Measurements from ENCODE around the gene RALGPS1. TPM values are rescaled to one million over a fixed set of nuclear protein-coding genes. Genes with fewer than 3 reads are reported as not detected.

Gene RALGPS1
- total RNA-seq, 2 experiments from 2014 or later: 1.9 to 2.2 TPM

DNA sequence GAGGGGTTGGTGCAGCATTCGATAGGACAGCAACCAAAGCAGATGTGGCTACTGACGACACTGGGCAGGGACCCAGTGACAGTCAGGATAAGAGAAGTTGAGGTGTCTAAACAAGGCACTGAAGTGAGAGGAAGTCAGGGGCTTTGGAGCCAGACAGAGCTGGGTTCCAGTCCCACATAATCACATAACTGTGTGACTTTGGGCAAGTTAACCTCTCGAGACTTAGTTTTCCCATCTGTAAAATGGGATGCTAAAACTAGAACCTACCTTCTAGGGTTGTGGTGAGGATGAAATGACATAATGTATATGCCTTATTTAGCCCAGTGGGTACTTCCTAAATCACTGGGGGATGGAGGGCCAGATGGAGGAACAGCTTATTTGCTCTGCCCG is 204.7 kb downstream of the RALGPS1 start:
- no peak overlapping the region for H3K27ac Mint-ChIP-seq
- H3K9me3 Mint-ChIP-seq: no peaks in the 10 kb centered on the region
- no peak for DNase-seq
- H3K27me3 Mint-ChIP-seq: peaks cover 40% of the 10 kb centered on the region
- CTCF ChIA-PET: interaction anchor here (1.4 kb wide), 1 partner anchor 8 kb away, joined by 4 read pairs; no protein-coding TSS in a partner anchor
- H3K4me1 Mint-ChIP-seq: peaks cover 19% of the 10 kb centered on the region
- POLR2A ChIA-PET: no interaction called here
- H3K4me3 Mint-ChIP-seq: no peak overlapping the region
- H3K36me3 Mint-ChIP-seq (ENCODE audit: low read depth): no peaks in the 10 kb centered on the region

DNA sequence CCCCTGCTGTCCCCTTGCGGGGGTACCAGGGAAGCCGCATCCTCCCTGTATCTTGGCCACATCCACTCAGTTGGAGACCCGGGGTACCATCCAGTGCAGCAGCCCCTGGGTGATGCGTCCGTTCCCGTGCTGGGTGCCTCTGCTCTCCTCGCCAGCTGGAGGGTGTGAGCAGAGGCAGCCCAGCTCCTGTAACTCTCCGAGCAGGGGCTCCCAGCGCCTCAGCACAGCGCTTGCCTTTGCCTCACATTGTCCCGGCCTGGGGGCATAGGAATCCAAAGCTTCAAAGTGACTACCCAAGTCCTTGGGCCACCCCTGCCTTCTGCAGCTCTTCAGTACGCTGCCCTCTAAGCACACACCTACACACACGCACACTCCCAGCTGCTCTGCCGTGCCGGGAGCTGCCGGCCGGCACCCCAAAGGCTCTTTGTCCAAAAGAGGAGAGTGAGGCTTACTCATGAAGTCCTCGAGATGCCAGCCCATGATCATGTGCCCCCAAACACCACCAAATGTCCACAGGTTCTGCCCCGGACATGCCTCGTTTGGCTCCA is 207.1 kb downstream of the RALGPS1 start:
- Mint-ChIP-seq H3K4me1 (peaks cover 6% of the 10 kb centered on the region), H3K36me3 (ENCODE audit: low read depth) (no peaks in the 10 kb centered on the region), H3K4me3 (no peak overlapping the region), H3K27ac (no peak overlapping the region), H3K27me3 (peaks cover 62% of the 10 kb centered on the region), H3K9me3 (no peaks in the 10 kb centered on the region)
- no peak for DNase-seq
- POLR2A ChIA-PET: no interaction called here
- CTCF ChIA-PET: interaction anchor here (1.2 to 2.0 kb wide), 2 partner anchors 18 to 149 kb away, joined by 3 to 5 read pairs; no protein-coding TSS in a partner anchor

DNA sequence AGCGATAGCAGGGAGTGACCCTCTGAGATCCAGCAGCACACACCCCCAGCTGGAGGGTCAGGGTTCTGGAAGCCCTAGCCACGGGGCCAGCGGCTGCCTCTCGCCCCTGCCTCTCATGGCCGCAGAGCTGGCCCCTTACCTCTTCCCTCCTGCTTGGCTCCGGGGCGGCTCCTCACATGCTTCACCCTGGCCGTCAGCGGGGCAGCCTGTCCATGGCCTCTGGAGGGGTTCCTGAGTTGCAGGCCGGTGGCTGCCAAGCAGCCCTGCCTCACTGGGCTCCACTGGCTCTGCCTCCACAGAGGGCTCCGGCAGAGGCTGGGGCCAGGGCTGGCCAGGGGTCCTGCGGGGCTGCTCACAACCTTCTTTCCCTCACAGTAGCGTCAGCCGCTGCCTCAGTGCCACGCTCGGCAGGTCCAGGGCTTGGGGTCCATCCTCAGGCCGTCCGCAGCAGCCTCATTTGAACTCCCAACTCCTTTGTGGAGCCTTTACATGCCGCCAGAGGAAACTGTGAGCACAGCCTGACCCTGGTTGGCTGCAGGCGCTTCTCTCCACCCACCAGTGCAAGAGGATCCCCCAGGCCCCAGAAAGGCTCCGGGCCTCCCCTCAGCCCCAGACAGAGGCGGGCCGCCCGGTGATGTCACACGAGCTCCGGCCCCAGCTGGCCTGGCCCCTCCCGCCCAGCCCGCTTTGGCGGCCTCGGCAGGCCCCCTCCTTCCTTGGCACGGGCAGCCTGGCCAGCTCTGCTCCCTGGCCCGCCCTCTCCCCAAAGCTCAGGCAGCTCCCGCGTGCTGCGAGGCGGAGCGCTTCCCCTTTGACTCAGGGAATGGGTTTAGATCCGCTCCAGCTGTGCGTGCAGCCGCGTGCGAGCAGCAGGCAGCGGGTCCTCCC is 207.8 kb downstream of the RALGPS1 start, which contains the start of gene ANGPTL2:
Gene ANGPTL2, minus strand, starts transcription at position 460 of the 888 bp plus-strand sequence. CDS start 13,904 bp downstream, outside the sequence.
- Mint-ChIP-seq H3K36me3 (ENCODE audit: low read depth) (no peaks in the 10 kb centered on the region), H3K4me1 (no peaks in the 10 kb centered on the region), H3K27me3 (peaks cover 68% of the 10 kb centered on the region), H3K27ac (no peak within 1 kb of the TSS), H3K4me3 (no peak within 1 kb of the TSS), H3K9me3 (no peaks in the 10 kb centered on the region)
- DNase-seq: no peak
- POLR2A ChIA-PET: no interaction called here
- CTCF ChIA-PET: interaction anchor here (1.0 to 2.0 kb wide), 7 partner anchors 8 to 150 kb away, joined by 3 to 5 read pairs (median 4); no protein-coding TSS in a partner anchor

DNA sequence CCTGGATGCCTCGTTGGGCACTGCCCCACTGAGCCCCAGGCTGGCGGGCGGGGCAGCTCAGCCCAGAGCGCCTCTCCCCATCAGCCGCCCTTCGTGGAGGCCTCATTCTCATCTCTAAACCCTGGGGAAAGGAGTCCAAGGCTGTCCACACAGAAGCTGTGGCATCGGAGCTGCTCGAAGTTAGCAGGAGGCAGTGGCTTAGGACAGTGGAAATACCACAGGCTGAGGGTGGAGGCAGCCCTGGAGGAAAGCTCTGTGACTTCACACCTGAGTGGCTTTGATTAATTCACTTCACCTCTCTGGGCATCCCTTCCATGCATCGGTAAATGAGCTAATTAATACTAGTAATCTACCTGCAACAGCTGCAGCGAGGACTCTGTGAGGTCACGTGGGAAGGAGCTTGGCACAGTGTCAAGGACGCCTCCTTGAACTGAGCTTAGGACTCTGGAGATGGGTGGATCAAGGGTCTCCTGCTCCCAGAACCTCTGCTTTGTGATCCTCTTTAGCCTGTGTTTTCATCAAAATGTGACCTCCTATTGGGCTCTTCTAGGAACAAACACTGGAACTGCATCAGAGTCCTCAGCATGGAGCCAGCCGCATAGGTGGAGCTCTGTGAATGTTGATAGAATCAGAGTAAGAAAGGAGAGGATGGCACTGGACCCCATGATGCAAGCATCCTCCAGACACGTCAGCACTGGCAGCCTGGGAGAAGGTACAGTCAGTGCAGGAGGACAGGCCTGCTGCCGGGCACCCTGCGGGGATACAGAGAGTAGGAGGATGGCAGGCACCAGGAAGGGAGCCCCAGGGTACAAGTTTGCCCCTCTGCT is 208.7 kb downstream of the RALGPS1 start:
- Mint-ChIP-seq H3K4me1 (no peaks in the 10 kb centered on the region), H3K9me3 (no peaks in the 10 kb centered on the region), H3K27me3 (peaks cover 69% of the 10 kb centered on the region), H3K36me3 (ENCODE audit: low read depth) (no peaks in the 10 kb centered on the region), H3K4me3 (no peak overlapping the region), H3K27ac (no peak overlapping the region)
- DNase-seq: no peak
- POLR2A ChIA-PET: no interaction called here
- CTCF ChIA-PET: interaction anchor here (1.0 to 2.0 kb wide), 6 partner anchors 9 to 38 kb away, joined by 3 to 5 read pairs (median 4); no protein-coding TSS in a partner anchor

GRCh38 chr9:127124111-127124531 is 209.5 kb downstream of the RALGPS1 start:
- no peak overlapping the region for H3K4me3 Mint-ChIP-seq
- H3K9me3 Mint-ChIP-seq: no peaks in the 10 kb centered on the region
- ChIA-PET CTCF (no interaction called here), POLR2A (no interaction called here)
- DNase-seq: no peak
- no peaks in the 10 kb centered on the region for H3K36me3 Mint-ChIP-seq (ENCODE audit: low read depth)
- no peak overlapping the region for H3K27ac Mint-ChIP-seq
- H3K4me1 Mint-ChIP-seq: no peaks in the 10 kb centered on the region
- H3K27me3 Mint-ChIP-seq: peaks cover 68% of the 10 kb centered on the region

DNA sequence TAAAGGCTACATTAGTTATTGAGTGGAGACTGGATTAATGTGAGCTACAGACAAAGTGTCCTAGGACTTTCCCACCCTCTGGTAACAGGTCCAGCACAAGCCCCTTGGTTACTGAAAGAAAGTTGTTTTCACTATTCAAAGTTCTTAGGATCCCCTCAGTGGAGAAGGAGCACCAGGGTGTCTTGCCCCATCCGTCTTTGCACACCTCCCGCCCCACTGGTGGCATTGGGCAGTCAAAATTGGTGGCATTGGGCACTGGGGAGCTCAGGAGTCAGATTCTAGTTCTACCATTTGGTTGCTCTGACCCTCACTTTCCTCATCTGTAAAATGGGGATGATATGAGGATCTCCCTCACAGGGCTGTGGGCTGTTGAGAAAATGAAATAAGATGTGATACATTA is 210.2 kb downstream of the RALGPS1 start:
- Mint-ChIP-seq H3K27ac (no peak overlapping the region), H3K36me3 (ENCODE audit: low read depth) (no peaks in the 10 kb centered on the region), H3K9me3 (no peaks in the 10 kb centered on the region), H3K27me3 (peaks cover 66% of the 10 kb centered on the region), H3K4me3 (no peak overlapping the region), H3K4me1 (no peaks in the 10 kb centered on the region)
- ChIA-PET CTCF (interaction anchor here (0.6 to 1.6 kb wide), 2 partner anchors 10 to 612 kb away, joined by 3 to 4 read pairs; no protein-coding TSS in a partner anchor), POLR2A (no interaction called here)
- DNase-seq: no peak

GRCh38 chr9:127126971-127127370 is 212.4 kb downstream of the RALGPS1 start:
- no peaks in the 10 kb centered on the region for H3K4me1 Mint-ChIP-seq
- H3K27ac Mint-ChIP-seq: no peak overlapping the region
- peaks cover 48% of the 10 kb centered on the region for H3K27me3 Mint-ChIP-seq
- H3K36me3 Mint-ChIP-seq (ENCODE audit: low read depth): no peaks in the 10 kb centered on the region
- ChIA-PET CTCF (interaction anchor here (0.9 kb wide), 1 partner anchor 8 kb away, joined by 4 read pairs; no protein-coding TSS in a partner anchor), POLR2A (no interaction called here)
- no peaks in the 10 kb centered on the region for H3K9me3 Mint-ChIP-seq
- no peak overlapping the region for H3K4me3 Mint-ChIP-seq
- DNase-seq: no peak

- no peak overlapping the region for H3K4me3 Mint-ChIP-seq
Observed at GRCh38 chr9:127128341-127129072, 213.9 kb downstream of the RALGPS1 start.

GRCh38 chr9:127129073-127129717 is 214.6 kb downstream of the RALGPS1 start:
- Mint-ChIP-seq H3K27ac (no peak overlapping the region), H3K4me1 (no peaks in the 10 kb centered on the region), H3K36me3 (ENCODE audit: low read depth) (no peaks in the 10 kb centered on the region), H3K27me3 (peaks cover 30% of the 10 kb centered on the region), H3K9me3 (no peaks in the 10 kb centered on the region), H3K4me3 (no peak overlapping the region)
- POLR2A ChIA-PET: no interaction called here
- no peak for DNase-seq
- CTCF ChIA-PET: no interaction called here

More at GRCh38 chr9:127128341-127129072, 213.9 kb downstream of the RALGPS1 start:
- CTCF ChIA-PET: interaction anchor here (0.6 kb wide), 1 partner anchor 1610 kb away, joined by 3 read pairs; no protein-coding TSS in a partner anchor
- peaks cover 37% of the 10 kb centered on the region for H3K27me3 Mint-ChIP-seq
- DNase-seq: no peak
- no peaks in the 10 kb centered on the region for H3K9me3 Mint-ChIP-seq
- no peak overlapping the region for H3K27ac Mint-ChIP-seq
- no peaks in the 10 kb centered on the region for H3K4me1 Mint-ChIP-seq
- H3K36me3 Mint-ChIP-seq (ENCODE audit: low read depth): no peaks in the 10 kb centered on the region
- POLR2A ChIA-PET: no interaction called here

DNA sequence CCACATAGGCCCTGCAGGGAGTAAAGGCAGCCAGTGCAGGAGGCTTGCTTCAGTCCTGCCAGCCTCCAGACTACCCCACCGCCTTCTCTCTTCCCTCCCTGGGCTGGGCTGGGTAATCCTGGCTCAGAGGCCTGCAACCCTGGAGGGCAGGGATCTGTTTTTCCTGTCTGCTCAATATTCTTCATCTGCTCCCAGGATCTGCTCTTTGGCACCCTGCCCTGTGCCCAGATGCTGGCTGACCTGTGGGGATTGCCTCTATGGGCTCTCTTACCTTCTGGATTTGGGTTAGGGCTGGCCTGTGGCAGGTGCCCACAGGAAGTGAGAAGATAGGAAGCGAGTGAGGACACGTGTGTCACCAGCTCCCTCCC is 215.1 kb downstream of the RALGPS1 start:
- Mint-ChIP-seq H3K9me3 (no peaks in the 10 kb centered on the region), H3K36me3 (ENCODE audit: low read depth) (no peaks in the 10 kb centered on the region), H3K4me1 (no peaks in the 10 kb centered on the region), H3K27me3 (peaks cover 25% of the 10 kb centered on the region), H3K27ac (no peak overlapping the region), H3K4me3 (no peak overlapping the region)
- POLR2A ChIA-PET: no interaction called here
- CTCF ChIA-PET: interaction anchor here (0.6 to 1.2 kb wide), 2 partner anchors 22 to 418 kb away, joined by 3 read pairs; no protein-coding TSS in a partner anchor
- no peak for DNase-seq

GRCh38 chr9:127130235-127130634 is 215.7 kb downstream of the RALGPS1 start:
- ChIA-PET CTCF (interaction anchor here (0.6 to 1.6 kb wide), 6 partner anchors 10 to 886 kb away, joined by 3 to 5 read pairs (median 4); no protein-coding TSS in a partner anchor), POLR2A (no interaction called here)
- no peak for DNase-seq
- Mint-ChIP-seq H3K36me3 (ENCODE audit: low read depth) (no peaks in the 10 kb centered on the region), H3K27ac (no peak overlapping the region), H3K4me1 (no peaks in the 10 kb centered on the region), H3K4me3 (no peak overlapping the region), H3K27me3 (peaks cover 20% of the 10 kb centered on the region), H3K9me3 (no peaks in the 10 kb centered on the region)
